HG03060 (cell line): ENCODE results near the gene RBM34.

Experiments used
- ATAC-seq: cut with Tn5 transposase; IDR thresholded peaks from one replicate; pipeline ENCODE4 v1.9.1; 2021; ENCODE audit warnings: low read depth, moderate number of reproducible peaks; ENCODE audit not compliant: unreplicated experiment

RBM34 gene

DNA sequence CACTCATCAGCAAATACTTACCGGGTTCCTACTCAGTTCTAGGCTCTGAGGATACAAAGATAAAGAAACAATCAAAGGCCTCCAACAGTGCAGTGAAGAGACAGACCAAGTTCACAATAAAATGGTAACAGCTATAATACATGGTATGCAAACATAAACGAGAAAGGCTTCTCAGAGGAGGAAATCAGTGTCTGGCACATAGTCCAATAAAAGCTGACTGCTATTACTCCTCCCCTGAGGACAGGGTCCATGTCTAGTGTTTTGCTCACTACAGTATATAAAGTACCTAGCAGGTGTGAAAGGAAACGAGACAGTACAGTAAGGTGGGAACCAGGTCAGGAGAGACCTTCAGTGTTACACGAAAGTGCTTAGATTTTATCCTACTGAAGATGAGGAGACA lies 4.3 kb downstream of the RBM34 start:
- no peak for ATAC-seq

GRCh38 chr1:235156265-235156664 lies 4.8 kb downstream of the RBM34 start:
- ATAC-seq, result no peak

GRCh38 chr1:235152235-235152634 lies 8.8 kb downstream of the RBM34 start:
- ATAC-seq, result no peak

GRCh38 chr1:235151033-235151432 lies 10.0 kb downstream of the RBM34 start:
- ATAC-seq, result no peak

- ATAC-seq, result no peak
These were observed 11.2 kb downstream of the RBM34 start for GRCh38 chr1:235149824-235150223.

GRCh38 chr1:235147269-235147668 lies 13.8 kb downstream of the RBM34 start:
- no peak for ATAC-seq

DNA sequence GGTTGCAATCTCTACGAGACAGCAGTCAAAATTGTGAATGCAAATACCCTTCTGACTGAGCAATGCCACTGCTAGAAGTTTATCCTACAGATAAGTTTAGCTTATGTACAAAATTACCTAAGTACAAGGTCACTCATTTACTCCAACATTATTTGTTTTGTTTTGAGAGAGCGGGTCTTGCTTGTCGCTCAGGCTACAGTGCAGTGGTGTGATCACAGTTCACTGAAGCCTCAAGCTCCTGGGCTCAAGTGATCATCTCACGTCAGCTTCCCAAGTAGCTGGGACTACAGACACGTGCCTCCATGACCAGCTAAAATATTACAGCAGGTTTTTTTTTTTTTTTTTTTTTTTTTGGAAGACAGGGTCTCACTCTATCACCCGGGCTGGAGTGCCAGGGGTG lies 15.4 kb downstream of the RBM34 start:
- no peak for ATAC-seq

DNA sequence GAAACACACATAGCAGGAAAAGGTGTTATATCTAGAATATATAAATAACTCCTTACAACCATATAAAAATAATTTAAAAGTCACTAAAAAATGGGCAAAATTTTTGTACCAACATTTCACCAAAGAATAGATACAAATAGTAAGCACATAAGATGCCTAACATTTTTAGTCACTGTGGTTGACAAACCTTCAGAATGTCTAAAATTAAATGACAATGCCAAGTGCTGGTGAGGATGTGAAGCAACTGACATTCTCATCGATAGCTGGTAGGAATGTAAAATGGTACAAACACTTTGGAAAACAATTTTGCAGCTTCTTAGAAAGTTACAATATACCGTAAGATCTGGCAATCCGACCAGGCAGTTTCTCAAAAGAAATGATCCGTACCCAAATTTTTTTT lies 18.1 kb downstream of the RBM34 start:
- no peak for ATAC-seq

GRCh38 chr1:235139315-235139714 lies 21.7 kb downstream of the RBM34 start:
- ATAC-seq, result no peak

GRCh38 chr1:235138821-235139220 lies 22.2 kb downstream of the RBM34 start:
- no peak for ATAC-seq

- no peak for ATAC-seq
These were observed 24.9 kb downstream of the RBM34 start for GRCh38 chr1:235136111-235136510.

- no peak for ATAC-seq
These were observed 26.9 kb downstream of the RBM34 start for GRCh38 chr1:235134171-235134570.

DNA sequence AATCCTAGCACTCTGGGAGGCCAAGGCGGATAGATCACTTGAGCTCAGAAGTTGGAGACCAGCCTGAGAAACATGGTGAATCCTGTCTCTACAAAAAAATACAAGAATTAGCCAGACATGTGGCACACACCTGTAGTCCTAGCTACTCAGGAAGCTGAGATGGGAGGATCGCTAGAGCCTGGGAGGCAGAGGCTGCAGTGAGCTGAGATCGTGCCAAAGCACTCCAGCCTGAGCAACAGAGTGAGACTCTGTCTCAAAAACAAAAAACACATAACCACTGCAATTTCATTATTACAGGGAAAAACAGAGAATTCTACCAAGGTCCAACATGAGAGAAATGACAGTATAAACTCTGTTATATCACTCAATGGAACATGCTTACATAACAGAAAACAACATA lies 28.0 kb downstream of the RBM34 start:
- ATAC-seq, result no peak

DNA sequence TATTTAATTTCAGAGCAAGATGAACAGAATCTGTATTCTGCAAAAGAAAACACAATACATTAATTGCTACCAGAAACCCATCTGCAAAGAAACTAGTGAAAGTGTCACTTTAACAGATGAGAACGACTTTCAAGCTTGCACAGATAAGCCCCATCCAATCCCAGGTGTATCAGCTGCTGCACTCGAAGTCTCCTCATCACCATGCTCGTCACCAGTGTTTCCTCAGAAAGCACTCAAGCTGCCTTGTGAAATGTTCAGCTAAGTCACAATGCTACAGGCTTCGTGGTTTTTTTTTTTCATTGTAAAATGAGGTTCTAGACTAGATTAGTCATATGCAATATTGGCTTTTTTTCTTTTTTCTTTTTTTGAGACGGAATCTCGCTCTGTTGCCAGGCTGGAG lies 29.1 kb downstream of the RBM34 start:
- no peak for ATAC-seq

DNA sequence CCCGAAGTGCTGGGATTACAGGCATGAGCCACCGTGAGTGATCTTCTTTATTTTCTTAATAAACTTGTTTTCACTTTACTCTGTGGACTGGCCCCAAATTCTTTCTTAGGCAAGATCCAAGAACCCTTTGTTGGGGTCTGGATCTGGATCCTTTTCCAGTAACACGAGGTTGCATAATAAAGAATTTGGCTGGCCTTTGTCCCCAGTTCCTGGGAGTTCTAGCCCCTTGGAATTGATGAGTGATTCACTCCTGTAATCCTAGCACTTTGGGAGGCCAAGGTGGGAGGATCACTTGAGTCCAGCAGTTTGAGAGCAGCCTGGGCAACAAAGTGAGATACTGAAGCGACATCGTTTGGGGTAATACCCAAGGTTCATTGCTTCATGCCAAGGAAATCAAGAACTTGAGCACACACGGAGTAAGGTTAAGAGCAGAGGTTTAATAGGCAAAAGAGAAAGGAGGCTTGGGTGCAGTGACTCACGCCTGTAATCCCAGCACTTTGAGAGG lies 30.2 kb downstream of the RBM34 start:
- ATAC-seq, result no peak

GRCh38 chr1:235129774-235130570 lies 31.1 kb downstream of the RBM34 start:
- ATAC-seq, result no peak

DNA sequence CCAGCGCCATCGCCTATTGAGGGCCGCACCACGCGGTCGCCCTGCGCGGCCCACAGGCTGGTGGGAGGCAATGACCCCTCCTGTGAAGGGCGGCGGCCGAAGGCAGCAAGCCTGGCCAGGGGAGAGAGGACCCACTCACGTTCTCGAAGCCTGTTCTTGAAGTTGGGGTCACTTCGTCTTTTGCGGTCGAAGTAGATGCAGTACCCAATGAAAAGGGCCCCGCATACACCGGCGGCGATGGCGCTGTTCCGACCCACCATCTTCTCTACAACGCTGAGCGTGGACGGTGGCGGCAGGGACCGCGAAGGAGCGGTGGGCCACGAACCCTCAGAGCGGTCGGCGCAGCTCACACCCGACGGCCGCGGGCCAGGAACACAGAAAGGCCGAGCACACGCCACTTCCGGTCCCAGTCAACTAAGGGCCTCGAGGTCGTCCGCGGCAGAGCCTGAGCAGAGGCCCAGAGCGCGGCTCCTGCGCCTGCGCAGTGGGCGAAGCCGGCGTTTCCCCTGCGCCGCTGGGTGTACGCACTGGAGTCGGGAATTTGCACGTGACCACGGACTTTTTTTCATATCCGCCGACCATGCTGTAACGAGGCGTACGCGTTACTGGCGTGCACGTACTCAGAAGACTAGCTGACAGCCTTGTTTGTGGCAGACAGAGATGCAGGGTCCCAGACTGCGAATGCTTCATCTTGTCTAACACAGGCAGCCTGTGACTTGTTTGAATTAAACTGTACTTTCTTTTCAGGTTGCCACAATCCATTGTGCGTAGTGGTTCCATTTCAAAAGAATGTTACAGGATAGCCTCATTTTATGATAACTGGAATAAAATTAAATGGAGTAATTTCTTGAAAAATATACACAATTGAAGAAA lies 32.4 kb downstream of the RBM34 start, which contains the start of gene TOMM20:
Gene TOMM20, minus strand, starts transcription at position 382 of the 873 bp plus-strand sequence. Its CDS starts 122 bp downstream, at position 260.
- ATAC-seq, result peak; percentile 73

GRCh38 chr1:235127732-235128455 lies 33.2 kb downstream of the RBM34 start:
- no peak for ATAC-seq

DNA sequence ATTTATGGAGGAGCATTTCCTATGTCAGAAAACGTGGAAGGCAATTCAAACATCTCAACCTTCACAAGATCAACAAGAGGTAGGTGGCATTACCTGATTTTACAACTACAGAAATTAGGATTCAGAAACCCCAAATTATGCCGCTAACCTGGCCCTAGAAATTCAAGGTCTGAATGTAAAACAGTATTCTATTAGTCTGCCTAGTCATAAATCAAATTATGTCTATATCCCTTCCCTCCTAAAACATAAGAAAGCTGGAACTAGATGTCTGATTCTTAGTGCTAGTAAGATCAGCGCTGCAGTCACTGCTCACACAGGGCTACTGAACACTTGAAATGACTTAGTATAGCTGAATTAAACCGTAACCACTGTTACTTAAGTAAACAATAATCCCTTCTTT lies 33.8 kb downstream of the RBM34 start:
- no peak for ATAC-seq

- no peak for ATAC-seq
These were observed 36.4 kb downstream of the RBM34 start for GRCh38 chr1:235124665-235125064.

DNA sequence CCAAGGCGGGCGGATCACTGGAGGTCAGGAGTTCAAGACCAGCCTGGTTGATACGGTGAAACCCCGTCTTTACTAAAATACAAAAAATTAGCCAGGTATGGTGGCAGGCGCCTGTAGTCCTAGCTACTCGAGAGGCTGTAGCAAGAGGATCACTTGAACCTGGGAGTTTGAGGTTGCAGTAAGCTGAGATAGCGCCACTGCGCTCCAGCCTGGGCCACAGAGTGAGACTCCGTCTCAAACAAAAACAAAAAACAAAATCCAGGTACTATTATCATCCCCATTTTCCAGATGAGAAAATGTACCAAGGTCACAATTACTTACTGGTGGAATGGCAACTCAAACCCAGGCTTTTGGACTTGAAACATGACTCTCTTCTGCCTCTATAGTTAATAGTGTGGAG lies 36.9 kb downstream of the RBM34 start:
- ATAC-seq, result no peak
